Measurements from ENCODE around the gene MROH9.

- TF ChIP-seq CTCF (IDR thresholded peaks at IDR 0.05): no peak
- TF ChIP-seq POLR2A (IDR thresholded peaks at IDR 0.05): no peak
These were observed 43.5 kb upstream of the MROH9 start for GRCh38 chr1:170891872-170892271.
